CD4-positive, alpha-beta T cell treated with Interleukin-15 for 4 hours (primary cell): ENCODE results near the gene CEACAM4.

Experiments
- DNase-seq: peaks from one replicate; pipeline ENCODE4 v3.0.0-alpha.2; 2020; ENCODE audit warnings: low spot score

CEACAM4 gene

DNA sequence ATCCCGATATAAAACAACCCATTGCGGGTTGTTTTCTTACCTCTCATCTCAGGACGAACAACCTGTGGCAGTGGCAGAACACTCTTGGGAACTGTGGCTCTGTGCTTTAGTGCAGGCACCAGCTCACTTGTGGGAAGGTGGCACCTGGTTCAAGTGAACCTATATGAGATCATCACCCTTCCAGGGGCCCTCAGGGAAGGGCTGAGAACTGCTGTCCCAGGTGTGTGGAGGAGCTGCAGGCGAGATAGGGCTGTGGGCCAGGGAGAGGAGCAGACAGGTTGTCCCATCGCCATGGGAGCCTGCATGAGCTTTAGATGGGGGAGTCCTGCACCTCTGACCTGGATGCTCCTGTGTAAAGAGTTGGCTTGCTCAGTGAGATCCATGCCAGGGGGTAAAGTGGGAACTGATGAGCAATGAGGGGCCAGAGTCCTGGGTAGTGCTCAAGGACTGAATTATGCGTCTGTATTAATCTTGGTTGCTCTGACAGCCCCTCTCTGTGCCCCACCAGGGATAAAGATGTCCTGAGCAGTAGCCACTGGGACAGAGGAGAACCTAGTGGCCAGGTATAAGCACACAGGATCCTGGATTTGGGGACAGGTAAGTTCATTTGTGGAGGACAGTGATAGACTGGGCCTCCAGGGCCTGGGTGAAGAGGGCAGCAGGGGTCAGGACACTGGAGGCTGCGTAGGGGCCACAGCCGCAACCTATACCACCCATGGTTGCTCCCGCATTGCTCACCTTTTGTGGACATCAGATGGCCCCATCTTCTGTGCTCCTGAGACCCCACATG is 8.7 kb downstream of the CEACAM4 start:
- DNase-seq, result no peak

- DNase-seq, result no peak
Observed at GRCh38 chr19:41616792-41617621, 9.9 kb downstream of the CEACAM4 start.

DNA sequence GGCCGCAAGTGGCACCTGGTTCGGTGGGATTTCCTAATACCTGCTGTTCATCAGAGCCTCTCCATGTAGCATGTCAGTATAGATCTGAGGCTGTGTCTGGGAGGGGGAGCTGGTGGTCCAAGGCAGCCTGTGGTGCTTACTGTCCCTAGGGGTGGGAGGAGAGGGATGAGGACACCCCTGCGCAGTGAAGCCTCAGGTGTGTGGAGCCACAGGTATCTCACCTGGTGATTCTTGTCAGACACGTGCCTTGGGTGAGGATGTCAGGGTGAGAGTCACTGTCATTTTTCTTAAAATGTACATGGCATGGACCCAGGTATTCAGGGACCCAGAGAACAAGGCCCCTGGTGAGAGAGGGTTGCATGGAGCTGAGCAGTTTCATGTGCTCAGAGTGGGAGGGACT is 11.7 kb downstream of the CEACAM4 start:
- no peak for DNase-seq

DNA sequence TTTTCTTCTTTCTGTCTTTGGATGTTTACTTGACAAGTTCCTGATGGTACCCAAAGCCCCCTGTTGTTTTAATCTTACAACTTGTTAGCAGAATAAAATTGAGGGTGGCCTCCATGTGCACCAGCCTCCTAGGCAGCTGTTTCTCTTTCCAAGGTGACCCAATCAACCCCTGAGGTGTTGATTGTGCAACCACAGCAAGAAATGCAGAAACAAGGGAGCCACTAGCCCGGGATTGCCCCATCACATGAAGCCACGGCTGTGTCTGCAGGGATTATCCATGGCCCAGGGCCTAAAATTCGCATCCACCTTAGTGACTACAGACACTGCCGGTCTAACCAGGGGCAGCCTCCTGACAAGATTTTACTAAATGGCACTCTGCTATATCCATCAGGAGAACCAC is 14.4 kb downstream of the CEACAM4 start:
- no peak for DNase-seq

DNA sequence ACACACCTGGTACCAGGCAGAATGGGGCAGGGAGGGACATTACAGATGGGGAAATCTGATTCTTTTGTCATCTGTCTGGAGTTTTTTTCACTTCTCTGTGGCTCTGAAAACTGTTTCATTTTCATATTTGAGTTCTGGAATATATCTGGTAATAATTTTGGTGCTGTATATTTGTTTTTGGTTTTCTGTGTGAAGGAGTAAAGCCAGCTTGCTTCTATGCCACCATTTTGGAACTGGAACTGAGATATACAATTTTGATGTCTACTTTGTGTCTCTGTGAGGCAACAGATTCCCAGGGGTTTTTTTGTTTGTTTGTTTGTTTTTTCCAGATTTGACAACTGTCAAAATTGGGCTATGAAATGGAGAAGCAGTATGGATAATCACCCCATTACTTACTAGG is 16.1 kb downstream of the CEACAM4 start:
- DNase-seq, result no peak

- no peak for DNase-seq
Observed at GRCh38 chr19:41607668-41608067, 19.2 kb downstream of the CEACAM4 start.

GRCh38 chr19:41606215-41606837 is 20.5 kb downstream of the CEACAM4 start:
- no peak for DNase-seq

DNA sequence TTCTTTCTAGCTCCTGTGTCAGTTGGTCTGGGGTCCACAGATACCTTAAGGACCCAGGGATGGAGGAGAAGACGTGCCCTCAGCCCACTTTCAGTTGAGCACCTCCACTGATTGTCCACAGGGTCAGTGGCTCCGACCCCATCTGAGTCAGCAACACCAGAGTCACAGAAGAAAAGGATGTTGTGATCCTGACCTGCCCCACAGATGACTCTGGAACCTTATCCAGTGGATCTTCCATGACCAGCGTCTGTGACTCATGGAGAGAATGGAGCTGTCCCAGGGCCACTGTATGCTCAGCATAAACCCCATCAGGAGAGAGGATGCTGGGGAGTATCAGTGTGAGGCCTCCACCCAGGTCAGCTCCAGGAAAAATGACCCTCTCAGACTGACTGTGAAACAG is 22.0 kb downstream of the CEACAM4 start:
- DNase-seq, result no peak

GRCh38 chr19:41601771-41602170 is 25.1 kb downstream of the CEACAM4 start:
- no peak for DNase-seq

GRCh38 chr19:41599175-41599966 is 27.5 kb downstream of the CEACAM4 start:
- no peak for DNase-seq

- peak; percentile 83 for DNase-seq
Observed at GRCh38 chr19:41597600-41598041, 29.3 kb downstream of the CEACAM4 start.

GRCh38 chr19:41595890-41596280 is 31.0 kb downstream of the CEACAM4 start:
- no peak for DNase-seq

- DNase-seq, result peak; percentile 87
Observed at GRCh38 chr19:41595258-41595889, 31.5 kb downstream of the CEACAM4 start.

DNA sequence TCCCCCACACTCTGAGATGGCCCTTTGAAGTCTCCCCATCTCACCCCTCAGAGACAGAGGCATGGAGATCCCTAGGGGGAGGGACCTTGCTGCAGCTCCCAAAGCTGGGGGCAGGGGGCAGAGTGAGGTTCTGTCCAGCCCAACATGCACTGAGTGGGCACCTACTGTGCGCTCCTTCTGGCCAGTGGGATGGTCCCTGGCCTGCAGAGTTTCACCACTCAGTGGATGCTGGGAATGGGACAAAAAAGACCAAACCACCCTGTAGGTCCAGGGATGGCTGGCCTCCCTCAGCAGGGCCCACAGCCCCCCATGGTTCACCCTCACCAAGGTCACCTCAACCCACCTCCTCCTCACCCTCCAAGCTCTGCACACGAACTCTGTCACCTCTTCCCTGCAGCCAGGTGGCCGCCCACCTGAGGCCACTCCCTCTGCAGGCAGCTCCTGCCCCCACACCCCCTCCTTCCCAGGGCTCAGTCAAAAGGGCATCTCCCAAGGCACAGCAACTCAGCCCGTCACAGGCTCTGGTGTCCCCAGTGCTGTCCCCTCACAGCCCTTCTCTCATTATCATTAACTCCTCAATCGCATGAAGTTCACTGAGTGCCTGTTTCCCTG is 34.8 kb downstream of the CEACAM4 start:
- DNase-seq, result no peak

- DNase-seq, result no peak
Observed at GRCh38 chr19:41590936-41591335, 35.9 kb downstream of the CEACAM4 start.

DNA sequence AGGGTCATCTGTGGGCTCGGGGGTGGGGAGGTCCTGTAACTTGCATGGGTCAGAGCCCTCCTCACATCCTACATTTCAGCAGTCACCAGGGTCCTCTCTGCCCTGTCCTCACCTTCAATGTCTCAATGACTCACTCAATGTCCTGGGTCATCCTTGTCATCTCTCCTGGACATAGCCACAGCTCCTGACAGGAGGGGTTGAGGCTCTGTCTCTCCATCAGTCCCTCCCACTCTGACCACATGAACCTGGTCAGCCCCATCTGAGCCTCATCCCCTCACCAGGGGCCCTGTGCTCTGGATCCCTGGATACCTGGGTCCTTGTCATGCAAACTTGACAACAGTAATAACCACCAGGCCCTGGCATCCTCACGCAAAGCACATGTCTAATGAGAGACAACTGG is 37.5 kb downstream of the CEACAM4 start:
- DNase-seq, result no peak

DNA sequence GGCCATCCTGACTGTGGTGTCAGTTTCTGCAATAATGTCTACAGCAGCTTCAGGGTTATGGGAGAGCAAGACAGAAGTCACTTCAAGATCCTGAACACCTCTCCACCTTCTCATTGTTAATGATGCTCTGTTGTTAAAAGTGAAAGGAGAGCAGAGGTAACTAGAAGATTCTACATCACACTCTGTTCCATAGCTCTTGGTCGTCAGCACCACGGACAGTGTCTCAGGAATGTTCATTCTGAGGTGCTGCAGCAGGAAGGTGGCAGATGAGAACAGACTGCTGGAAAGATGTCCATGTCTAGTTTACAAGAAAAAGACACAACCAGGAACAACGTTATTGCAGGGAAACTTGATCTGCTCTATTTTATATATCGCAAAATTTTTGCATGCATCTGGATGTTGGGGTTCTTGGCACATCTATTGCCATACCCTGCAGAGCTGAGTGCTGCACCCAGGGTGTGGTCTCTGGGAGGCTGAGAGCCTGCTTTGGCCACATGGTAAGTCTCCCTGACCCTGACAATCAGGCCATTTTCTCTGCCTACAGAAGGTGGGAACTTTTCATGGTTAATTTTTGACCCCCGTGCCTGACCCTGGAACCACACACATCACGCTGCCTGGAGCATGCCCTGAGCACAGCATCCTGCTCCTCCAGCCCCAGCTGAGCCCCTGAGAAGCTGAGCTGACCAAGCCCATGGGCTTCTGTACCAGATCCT is 38.2 kb downstream of the CEACAM4 start:
- no peak for DNase-seq

GRCh38 chr19:41587838-41588210 is 39.0 kb downstream of the CEACAM4 start:
- no peak for DNase-seq

- DNase-seq, result no peak
Observed at GRCh38 chr19:41587101-41587837, 39.6 kb downstream of the CEACAM4 start.

GRCh38 chr19:41586064-41586463 is 40.8 kb downstream of the CEACAM4 start:
- DNase-seq, result no peak
